Keratinocyte (primary cell): ENCODE results near the gene MID1. TPM values are rescaled to one million over a fixed set of nuclear protein-coding genes. Genes with fewer than 3 reads are reported as not detected.

Source experiments
- DNase-seq: peaks from one replicate; pipeline ENCODE4 v3.0.0-alpha.2; 2011; ENCODE audit warnings: low read depth, missing footprints, low spot score
- FAIRE-seq: peaks from 2 replicates; lab custom pipeline; 2011; peaks lifted over from hg19 to GRCh38; lab: Jason Lieb, UNC
- H2AFZ ChIP-seq: 2 replicates; pipeline ENCODE4 v1.6.0; 2012; ENCODE audit warnings: low read length, control low read depth, inconsistent platforms; ENCODE audit not compliant: control insufficient read depth
- H3K27ac ChIP-seq: 2 replicates; pipeline ENCODE4 v1.5.1; 2011; ENCODE audit warnings: low read length; ENCODE audit not compliant: control insufficient read depth, insufficient read depth
- H3K27me3 ChIP-seq: 3 replicates; pipeline ENCODE4 v1.6.0; 2011; ENCODE audit warnings: low read length; ENCODE audit not compliant: control insufficient read depth, insufficient read depth; ENCODE audit errors: extremely low read depth
- H3K36me3 ChIP-seq, 2 experiments: 2 replicates in 1 of 2; 3 replicates in 1 of 2; pipeline ENCODE4 v1.5.1; 2011; ENCODE audit warnings: low read length in 2 of 2, mild to moderate bottlenecking in 1 of 2; ENCODE audit not compliant: control insufficient read depth in 2 of 2, insufficient read depth in 2 of 2; ENCODE audit errors: extremely low read depth in 1 of 2
- H3K4me1 ChIP-seq: 3 replicates; pipeline ENCODE4 v1.5.1; 2011; ENCODE audit warnings: low read length; ENCODE audit not compliant: control insufficient read depth, insufficient read depth; ENCODE audit errors: extremely low read depth
- H3K4me2 ChIP-seq: 3 replicates; pipeline ENCODE4 v1.6.0; 2011; ENCODE audit warnings: low read depth, low read length; ENCODE audit not compliant: control insufficient read depth, insufficient read depth; ENCODE audit errors: extremely low read depth
- H3K4me3 ChIP-seq, 3 experiments: fragments of 200-600 bp in 1 of 3; sonication (generic) in 1 of 3; 2 replicates in 2 of 3; 3 replicates in 1 of 3; pipeline ENCODE4 v1.5.1; 2011 to 2016; ENCODE audit warnings: low read length in 3 of 3, mild to moderate bottlenecking in 3 of 3, control low read depth in 2 of 3, inconsistent platforms in 1 of 3, low read depth in 1 of 3, mixed read lengths in 1 of 3, mixed run types in 1 of 3, moderate library complexity in 1 of 3; ENCODE audit not compliant: control insufficient read depth in 2 of 3, insufficient read depth in 2 of 3; ENCODE audit errors: extremely low read depth in 1 of 3
- H3K79me2 ChIP-seq: 2 replicates; pipeline ENCODE4 v1.6.0; 2012; ENCODE audit warnings: low read length; ENCODE audit not compliant: control insufficient read depth, insufficient read depth
- H3K9ac ChIP-seq: 3 replicates; pipeline ENCODE4 v1.6.0; 2011; ENCODE audit warnings: low read length; ENCODE audit not compliant: control insufficient read depth, insufficient read depth; ENCODE audit errors: extremely low read depth
- H3K9me1 ChIP-seq: 3 replicates; pipeline ENCODE4 v1.6.0; 2011; ENCODE audit warnings: low read length; ENCODE audit not compliant: control insufficient read depth, insufficient read depth; ENCODE audit errors: extremely low read depth
- H3K9me3 ChIP-seq: 2 replicates; pipeline ENCODE4 v1.5.1; 2012; ENCODE audit warnings: low read depth, low read length; ENCODE audit not compliant: control insufficient read depth
- H4K20me1 ChIP-seq: 3 replicates; pipeline ENCODE4 v1.6.0; 2011; ENCODE audit warnings: low read length; ENCODE audit not compliant: control insufficient read depth, insufficient read depth; ENCODE audit errors: extremely low read depth
- CTCF ChIP-seq, 3 experiments: IDR thresholded peaks in 1 of 3; conservative IDR thresholded peaks in 1 of 3; optimal IDR thresholded peaks in 1 of 3; 2 replicates in 2 of 3; 3 replicates in 1 of 3; pipeline versions ENCODE3 to v1.5.1; 2011; ENCODE audit warnings: low read length in 3 of 3, mild to moderate bottlenecking in 3 of 3, moderate library complexity in 2 of 3, control low read depth in 1 of 3, inconsistent platforms in 1 of 3; ENCODE audit not compliant: insufficient read depth in 2 of 3; ENCODE audit errors: extremely low read depth in 1 of 3
- EZH2 ChIP-seq: IDR thresholded peaks from one replicate; pipeline ENCODE4 v1.6.1; 2012; ENCODE audit warnings: inconsistent platforms, mild to moderate bottlenecking, low read length, moderate library complexity
- dilution Hi-C: fragments of 300-500 bp; cut with MboI; formaldehyde crosslinking; loops from one replicate; pipeline ENCODE4 v1.7.0; 2020; ENCODE audit warnings: low sequenced_read_pairs; ENCODE audit not compliant: extremely low pct_ligation_motif_present
- polyA plus RNA-seq, 5 experiments: library from polyadenylated mRNA; depleted of rRNA in 3 of 5; stranded (reverse) in 3 of 5; stranded (forward) in 1 of 5; unstranded in 1 of 5; fragments of >200 nt; gene quantifications; 1 replicate in 1 of 5; 2 replicates in 3 of 5; 3 replicates in 1 of 5; pipeline versions ENCODE4 v1.2.1 to v1.2.3, GENCODE V29; 2011 to 2012; ENCODE audit warnings: missing spikeins in 2 of 5, low read depth in 1 of 5, low replicate concordance in 1 of 5

MID1 gene
- polyA plus RNA-seq, 1 donor (not counting 4 experiments of a cell fraction or from before 2014, with no cell fraction given): 9.2 TPM

GRCh38 chrX:10429908-10430307 is 190.5 kb downstream of the MID1 start:
- no peaks in the 10 kb centered on the region for H3K79me2 ChIP-seq
- H3K27me3 ChIP-seq: no peaks in the 10 kb centered on the region
- H3K9me1 ChIP-seq: no peaks in the 10 kb centered on the region
- FAIRE-seq: no peak
- no peak for DNase-seq
- TF ChIP-seq EZH2 (no peak), CTCF (optimal IDR thresholded peaks at IDR 0.05 in 1 of 3, IDR thresholded peaks at IDR 0.05 in 1 of 3, conservative IDR thresholded peaks at IDR 0.05 in 1 of 3; ENCODE audit: extremely low read depth in 1 of 3, insufficient read depth in 2 of 3, low read length in 3 of 3) (no peak)
- no peaks in the 10 kb centered on the region for H3K4me1 ChIP-seq
- no peak overlapping the region for H3K4me3 ChIP-seq
- no peaks in the 10 kb centered on the region for H4K20me1 ChIP-seq
- no peaks in the 10 kb centered on the region for H3K9me3 ChIP-seq
- H3K36me3 ChIP-seq: no peaks in the 10 kb centered on the region
- H3K4me2 ChIP-seq: no peak overlapping the region
- H3K27ac ChIP-seq: no peak overlapping the region
- no peak overlapping the region for H2AFZ ChIP-seq
- no peak overlapping the region for H3K9ac ChIP-seq
- dilution Hi-C loops: no loop called here

GRCh38 chrX:10427249-10427648 is 193.1 kb downstream of the MID1 start:
- no peaks in the 10 kb centered on the region for H3K27me3 ChIP-seq
- DNase-seq (no peak), FAIRE-seq (no peak)
- no peaks in the 10 kb centered on the region for H4K20me1 ChIP-seq
- no peaks in the 10 kb centered on the region for H3K9me1 ChIP-seq
- no peaks in the 10 kb centered on the region for H3K4me1 ChIP-seq
- H2AFZ ChIP-seq: no peak overlapping the region
- H3K79me2 ChIP-seq: no peaks in the 10 kb centered on the region
- no peak overlapping the region for H3K4me3 ChIP-seq
- H3K36me3 ChIP-seq: no peaks in the 10 kb centered on the region
- no peak overlapping the region for H3K27ac ChIP-seq
- no peak overlapping the region for H3K4me2 ChIP-seq
- H3K9me3 ChIP-seq: no peaks in the 10 kb centered on the region
- no peak overlapping the region for H3K9ac ChIP-seq
- no peak for TF ChIP-seq EZH2
- no peak for TF ChIP-seq CTCF (optimal IDR thresholded peaks at IDR 0.05 in 1 of 3, IDR thresholded peaks at IDR 0.05 in 1 of 3, conservative IDR thresholded peaks at IDR 0.05 in 1 of 3; ENCODE audit: extremely low read depth in 1 of 3, insufficient read depth in 2 of 3, low read length in 3 of 3)
- dilution Hi-C loops: no loop called here
